Liver (tissue), 9 donors: Measurements from ENCODE around the gene TTF2. TPM values are rescaled to one million over a fixed set of nuclear protein-coding genes. Genes with fewer than 3 reads are reported as not detected.

ENCODE experiments used
- DNase-seq: peaks from one replicate; pipeline ENCODE4 v3.0.0-alpha.2; 2017; ENCODE audit warnings: low spot score
- H3K27ac ChIP-seq, 2 donors: one replicate each; pipeline ENCODE4 v1.7.0; 2013; ENCODE audit warnings: inconsistent platforms in 2 of 2, low read length in 2 of 2, control low read depth in 1 of 2, low read depth in 1 of 2, mild to moderate bottlenecking in 1 of 2
- H3K27me3 ChIP-seq, 4 donors: one replicate each; pipeline versions ENCODE4 v1.6.1 to v1.7.0; 2013; ENCODE audit warnings: low read length in 3 of 4, inconsistent platforms in 1 of 4, mild to moderate bottlenecking in 1 of 4, moderate library complexity in 1 of 4; ENCODE audit not compliant: control insufficient read depth in 4 of 4, insufficient read depth in 4 of 4
- H3K36me3 ChIP-seq, 4 donors: one replicate each; pipeline versions ENCODE4 v1.6.1 to v1.7.0; 2013; ENCODE audit warnings: low read length in 3 of 4, mild to moderate bottlenecking in 3 of 4, low read depth in 1 of 4, moderate library complexity in 1 of 4; ENCODE audit not compliant: control insufficient read depth in 4 of 4, insufficient read depth in 3 of 4
- H3K4me1 ChIP-seq, 4 donors: one replicate each; pipeline versions ENCODE4 v1.6.1 to v1.7.0; 2013; ENCODE audit warnings: low read length in 3 of 4, mild to moderate bottlenecking in 3 of 4, moderate library complexity in 1 of 4; ENCODE audit not compliant: control insufficient read depth in 4 of 4, insufficient read depth in 4 of 4
- H3K4me3 ChIP-seq, 3 donors: one replicate each; pipeline versions ENCODE4 v1.6.1 to v1.7.0; 2013; ENCODE audit warnings: low read length in 3 of 3, control low read depth in 1 of 3, low read depth in 1 of 3, mild to moderate bottlenecking in 1 of 3
- H3K9ac ChIP-seq, 2 donors: one replicate each; pipeline ENCODE4 v1.7.0; 2013; ENCODE audit warnings: low read length in 2 of 2, mild to moderate bottlenecking in 2 of 2, moderate library complexity in 2 of 2, control low read depth in 1 of 2, low read depth in 1 of 2
- H3K9me3 ChIP-seq, 4 donors: one replicate each; pipeline versions ENCODE4 v1.6.1 to v1.7.0; 2013; ENCODE audit warnings: low read length in 3 of 4; ENCODE audit not compliant: control insufficient read depth in 4 of 4
- CTCF ChIP-seq: fragments of 150-350 bp; IDR thresholded peaks from 2 replicates; pipeline ENCODE4 v1.5.1; 2017; ENCODE audit warnings: improper control_type of control experiment, low read depth, low read length; ENCODE audit not compliant: missing input control
- EGR1 ChIP-seq, 2 donors: IDR thresholded peaks; 2 replicates each; pipeline ENCODE4 v1.6.1; 2016 to 2018; ENCODE audit warnings: antibody characterized with exemption in 2 of 2, low read depth in 2 of 2
- FOXA2 ChIP-seq: IDR thresholded peaks from 2 replicates; pipeline ENCODE4 v1.6.1; 2016; ENCODE audit warnings: antibody characterized with exemption
- GABPA ChIP-seq, 2 donors: IDR thresholded peaks in 1 of 2; conservative IDR thresholded peaks in 1 of 2; 2 replicates each; pipeline ENCODE4 v1.6.1; 2016; ENCODE audit warnings: antibody characterized with exemption in 2 of 2, mild to moderate bottlenecking in 1 of 2, moderate library complexity in 1 of 2
- HNF4A ChIP-seq, 2 donors: conservative IDR thresholded peaks; 2 replicates each; pipeline ENCODE4 v1.6.1; 2016; ENCODE audit warnings: antibody characterized with exemption in 2 of 2, mild to moderate bottlenecking in 2 of 2
- HNF4G ChIP-seq: IDR thresholded peaks from 2 replicates; pipeline ENCODE4 v1.6.1; 2016; ENCODE audit warnings: antibody characterized with exemption
- JUND ChIP-seq, 2 donors: IDR thresholded peaks; 2 replicates each; pipeline ENCODE4 v1.6.1; 2016; ENCODE audit warnings: antibody characterized with exemption in 2 of 2
- MAX ChIP-seq: IDR thresholded peaks from 2 replicates; pipeline ENCODE4 v1.6.1; 2016; ENCODE audit warnings: antibody characterized with exemption
- NR2F2 ChIP-seq: IDR thresholded peaks from 2 replicates; pipeline ENCODE4 v1.6.1; 2016; ENCODE audit warnings: antibody characterized with exemption
- RAD21 ChIP-seq, 2 donors: IDR thresholded peaks; 2 replicates each; pipeline ENCODE4 v1.6.1; 2016; ENCODE audit warnings: antibody characterized with exemption in 2 of 2, mild to moderate bottlenecking in 2 of 2
- RXRA ChIP-seq, 2 donors: IDR thresholded peaks; 2 replicates each; pipeline ENCODE4 v1.6.1; 2017 to 2018; ENCODE audit warnings: antibody characterized with exemption in 2 of 2, mild to moderate bottlenecking in 1 of 2
- SP1 ChIP-seq: IDR thresholded peaks from 2 replicates; pipeline ENCODE4 v1.6.1; 2018; ENCODE audit warnings: antibody characterized with exemption, mild to moderate bottlenecking
- TAF1 ChIP-seq: conservative IDR thresholded peaks from 2 replicates; pipeline ENCODE4 v1.6.1; 2016; ENCODE audit warnings: antibody characterized with exemption, mild to moderate bottlenecking
- YY1 ChIP-seq: IDR thresholded peaks from 2 replicates; pipeline ENCODE4 v1.6.1; 2016; ENCODE audit warnings: antibody characterized with exemption, mild to moderate bottlenecking
- ZBTB33 ChIP-seq: IDR thresholded peaks from 2 replicates; pipeline ENCODE4 v1.6.1; 2016; ENCODE audit warnings: antibody characterized with exemption
- WGBS: extraction: QIAGEN DNeasy Blood & Tissue Kit; methylation state at CpG from one replicate; pipeline ENCODE4 v1.1.7; 2013; 5-methylcytosine and 5-hydroxymethylcytosine counted together
- polyA plus RNA-seq, 2 donors: library from polyadenylated mRNA; stranded (reverse) in 1 of 2; unstranded in 1 of 2; fragments of 200-250 nt in 1 of 2; fragments of >200 nt in 1 of 2; fragmentation: Nextera tagmentation in 1 of 2; extraction: Ambion mirVana in 1 of 2; gene quantifications; one replicate each; pipeline versions ENCODE4 v1.2.1 to v1.2.3, GENCODE V29; 2013 to 2015
- total RNA-seq, 2 donors: library from RNA; depleted of rRNA; stranded (reverse); fragments of >200 nt; gene quantifications; one replicate each; pipeline ENCODE4 v1.2.3, GENCODE V29; 2014
- TF ChIP-seq, protein P1 (sequence below): IDR thresholded peaks from 2 replicates; pipeline ENCODE4 v1.6.1; 2016; ENCODE audit warnings: antibody characterized with exemption
- TF ChIP-seq, protein P2 (sequence below): IDR thresholded peaks from 2 replicates; pipeline ENCODE4 v1.6.1; 2016; ENCODE audit warnings: antibody characterized with exemption, mild to moderate bottlenecking
- donor health status: healthy.
- donor health status: healthy.
- donor health status: healthy.
- donor health status: healthy.
- donor health status: healthy.

TTF2 gene
- total and polyA plus RNA-seq, 4 donors, result 1.3 to 16.9 (median 2.8) TPM

DNA sequence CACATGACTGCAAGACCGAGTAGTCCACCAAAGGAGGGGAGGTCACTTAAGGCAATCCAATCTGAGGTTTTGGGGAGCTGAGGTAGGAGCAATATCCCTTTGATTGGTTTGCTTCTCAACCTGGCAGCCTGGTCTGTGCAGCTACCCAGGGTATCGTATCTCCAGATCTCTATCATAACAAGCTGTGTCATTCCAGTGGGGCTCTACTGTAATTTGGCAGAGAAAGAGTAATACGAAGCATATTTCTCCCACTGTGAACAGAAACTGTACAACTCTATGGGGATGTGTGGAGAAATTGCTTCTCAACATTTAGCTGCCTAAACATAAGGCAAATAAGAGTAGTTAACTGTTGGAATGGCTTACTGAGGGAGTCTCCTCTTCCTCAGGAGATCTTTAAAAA lies 38.0 kb upstream of the TTF2 start (continued):
- TF ChIP-seq, protein P1, sequence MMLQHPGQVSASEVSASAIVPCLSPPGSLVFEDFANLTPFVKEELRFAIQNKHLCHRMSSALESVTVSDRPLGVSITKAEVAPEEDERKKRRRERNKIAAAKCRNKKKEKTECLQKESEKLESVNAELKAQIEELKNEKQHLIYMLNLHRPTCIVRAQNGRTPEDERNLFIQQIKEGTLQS, result no peak
- TF ChIP-seq JUND (IDR thresholded peaks at IDR 0.05) (no peak), RAD21 (IDR thresholded peaks at IDR 0.05) (no peak), GABPA (IDR thresholded peaks at IDR 0.05 in 1 of 2, conservative IDR thresholded peaks at IDR 0.05 in 1 of 2) (no peak), NR2F2 (no peak), FOXA2 (no peak), HNF4G (no peak)

DNA sequence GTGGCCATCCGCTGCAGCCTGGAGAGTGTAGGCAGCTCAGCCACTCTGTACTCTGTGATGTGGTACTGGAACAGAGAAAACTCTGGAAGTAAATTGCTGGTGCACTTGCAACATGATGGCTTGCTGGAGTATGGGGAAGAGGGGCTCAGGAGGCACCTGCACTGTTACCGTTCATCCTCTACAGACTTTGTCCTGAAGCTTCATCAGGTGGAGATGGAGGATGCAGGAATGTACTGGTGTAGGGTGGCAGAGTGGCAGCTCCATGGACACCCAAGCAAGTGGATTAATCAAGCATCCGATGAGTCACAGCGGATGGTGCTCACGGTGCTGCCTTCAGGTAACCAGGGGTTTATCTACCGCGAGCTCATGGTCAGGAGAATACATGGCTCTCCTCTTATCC lies 34.6 kb upstream of the TTF2 start:
- no peak overlapping the region for H3K9ac ChIP-seq
- no peaks in the 10 kb centered on the region for H3K27me3 ChIP-seq
- TF ChIP-seq HNF4A (conservative IDR thresholded peaks at IDR 0.05), result no peak
- TF ChIP-seq RXRA (IDR thresholded peaks at IDR 0.05), result no peak
- no peak for TF ChIP-seq MAX
- TF ChIP-seq HNF4G, result no peak
- no peak for TF ChIP-seq EGR1 (IDR thresholded peaks at IDR 0.05; ENCODE audit: low read depth in 2 of 2)
- TF ChIP-seq, protein P1, result no peak
- no peak for TF ChIP-seq ZBTB33
- no peak for TF ChIP-seq FOXA2
- TF ChIP-seq, protein P2, sequence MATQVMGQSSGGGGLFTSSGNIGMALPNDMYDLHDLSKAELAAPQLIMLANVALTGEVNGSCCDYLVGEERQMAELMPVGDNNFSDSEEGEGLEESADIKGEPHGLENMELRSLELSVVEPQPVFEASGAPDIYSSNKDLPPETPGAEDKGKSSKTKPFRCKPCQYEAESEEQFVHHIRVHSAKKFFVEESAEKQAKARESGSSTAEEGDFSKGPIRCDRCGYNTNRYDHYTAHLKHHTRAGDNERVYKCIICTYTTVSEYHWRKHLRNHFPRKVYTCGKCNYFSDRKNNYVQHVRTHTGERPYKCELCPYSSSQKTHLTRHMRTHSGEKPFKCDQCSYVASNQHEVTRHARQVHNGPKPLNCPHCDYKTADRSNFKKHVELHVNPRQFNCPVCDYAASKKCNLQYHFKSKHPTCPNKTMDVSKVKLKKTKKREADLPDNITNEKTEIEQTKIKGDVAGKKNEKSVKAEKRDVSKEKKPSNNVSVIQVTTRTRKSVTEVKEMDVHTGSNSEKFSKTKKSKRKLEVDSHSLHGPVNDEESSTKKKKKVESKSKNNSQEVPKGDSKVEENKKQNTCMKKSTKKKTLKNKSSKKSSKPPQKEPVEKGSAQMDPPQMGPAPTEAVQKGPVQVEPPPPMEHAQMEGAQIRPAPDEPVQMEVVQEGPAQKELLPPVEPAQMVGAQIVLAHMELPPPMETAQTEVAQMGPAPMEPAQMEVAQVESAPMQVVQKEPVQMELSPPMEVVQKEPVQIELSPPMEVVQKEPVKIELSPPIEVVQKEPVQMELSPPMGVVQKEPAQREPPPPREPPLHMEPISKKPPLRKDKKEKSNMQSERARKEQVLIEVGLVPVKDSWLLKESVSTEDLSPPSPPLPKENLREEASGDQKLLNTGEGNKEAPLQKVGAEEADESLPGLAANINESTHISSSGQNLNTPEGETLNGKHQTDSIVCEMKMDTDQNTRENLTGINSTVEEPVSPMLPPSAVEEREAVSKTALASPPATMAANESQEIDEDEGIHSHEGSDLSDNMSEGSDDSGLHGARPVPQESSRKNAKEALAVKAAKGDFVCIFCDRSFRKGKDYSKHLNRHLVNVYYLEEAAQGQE, result no peak
- no peak for TF ChIP-seq TAF1
- no peak for TF ChIP-seq GABPA (IDR thresholded peaks at IDR 0.05 in 1 of 2, conservative IDR thresholded peaks at IDR 0.05 in 1 of 2)
- TF ChIP-seq JUND (IDR thresholded peaks at IDR 0.05), result no peak
- H3K4me1 ChIP-seq, result no peaks in the 10 kb centered on the region
- WGBS, result 96% methylated on average over 7 of the region's 7 CpGs
- no peak overlapping the region for H3K27ac ChIP-seq
- H3K36me3 ChIP-seq, result no peaks in the 10 kb centered on the region
- no peak overlapping the region for H3K4me3 ChIP-seq
- no peaks in the 10 kb centered on the region for H3K9me3 ChIP-seq
- DNase-seq, result no peak

GRCh38 chr1:117026361-117026760 lies 33.8 kb upstream of the TTF2 start:
- Histone ChIP-seq H3K27ac (no peak overlapping the region), H3K9ac (no peak overlapping the region), H3K36me3 (no peaks in the 10 kb centered on the region), H3K4me1 (no peaks in the 10 kb centered on the region), H3K9me3 (no peaks in the 10 kb centered on the region), H3K27me3 (no peaks in the 10 kb centered on the region), H3K4me3 (no peak overlapping the region)
- no peak for DNase-seq
- WGBS, result 79% methylated on average over 6 of the region's 6 CpGs
- TF ChIP-seq CTCF (no peak), TAF1 (no peak), HNF4A (conservative IDR thresholded peaks at IDR 0.05) (no peak), HNF4G (no peak), SP1 (no peak), NR2F2 (no peak), RXRA (IDR thresholded peaks at IDR 0.05) (no peak), MAX (no peak), YY1 (no peak)
- TF ChIP-seq, protein P1, result no peak
- TF ChIP-seq, protein P2, result no peak
